ENCODE measurements around the gene MCF2L.

MCF2L gene

DNA sequence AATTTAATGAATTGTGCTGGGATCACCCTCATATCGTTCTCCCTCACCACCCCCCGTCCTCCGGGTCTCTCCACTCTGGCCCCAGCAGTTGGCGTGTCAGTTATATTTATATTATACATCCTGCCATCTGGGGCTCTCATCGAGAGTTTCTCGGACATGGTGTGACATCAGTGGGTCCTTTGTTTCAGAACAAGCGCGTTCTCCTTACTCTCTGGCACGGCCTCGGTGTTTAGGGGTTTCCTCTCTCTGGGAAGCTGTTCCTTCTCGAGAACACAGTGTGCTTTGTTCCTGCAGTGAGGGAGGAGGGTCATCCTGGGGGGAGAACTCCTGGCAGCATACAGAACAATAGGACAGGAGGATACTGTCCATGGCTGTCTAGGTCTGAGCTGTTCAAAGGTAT lies 9.8 kb upstream of the MCF2L start:
- Histone ChIP-seq H3K4me3 (replicated peaks; ENCODE audit: insufficient read depth, low read length) (no peak overlapping the region), H3K27me3 (ENCODE audit: insufficient read depth, poor library complexity, severe bottlenecking) (peaks cover 4% of the 10 kb centered on the region)
- TF ChIP-seq, protein P1, sequence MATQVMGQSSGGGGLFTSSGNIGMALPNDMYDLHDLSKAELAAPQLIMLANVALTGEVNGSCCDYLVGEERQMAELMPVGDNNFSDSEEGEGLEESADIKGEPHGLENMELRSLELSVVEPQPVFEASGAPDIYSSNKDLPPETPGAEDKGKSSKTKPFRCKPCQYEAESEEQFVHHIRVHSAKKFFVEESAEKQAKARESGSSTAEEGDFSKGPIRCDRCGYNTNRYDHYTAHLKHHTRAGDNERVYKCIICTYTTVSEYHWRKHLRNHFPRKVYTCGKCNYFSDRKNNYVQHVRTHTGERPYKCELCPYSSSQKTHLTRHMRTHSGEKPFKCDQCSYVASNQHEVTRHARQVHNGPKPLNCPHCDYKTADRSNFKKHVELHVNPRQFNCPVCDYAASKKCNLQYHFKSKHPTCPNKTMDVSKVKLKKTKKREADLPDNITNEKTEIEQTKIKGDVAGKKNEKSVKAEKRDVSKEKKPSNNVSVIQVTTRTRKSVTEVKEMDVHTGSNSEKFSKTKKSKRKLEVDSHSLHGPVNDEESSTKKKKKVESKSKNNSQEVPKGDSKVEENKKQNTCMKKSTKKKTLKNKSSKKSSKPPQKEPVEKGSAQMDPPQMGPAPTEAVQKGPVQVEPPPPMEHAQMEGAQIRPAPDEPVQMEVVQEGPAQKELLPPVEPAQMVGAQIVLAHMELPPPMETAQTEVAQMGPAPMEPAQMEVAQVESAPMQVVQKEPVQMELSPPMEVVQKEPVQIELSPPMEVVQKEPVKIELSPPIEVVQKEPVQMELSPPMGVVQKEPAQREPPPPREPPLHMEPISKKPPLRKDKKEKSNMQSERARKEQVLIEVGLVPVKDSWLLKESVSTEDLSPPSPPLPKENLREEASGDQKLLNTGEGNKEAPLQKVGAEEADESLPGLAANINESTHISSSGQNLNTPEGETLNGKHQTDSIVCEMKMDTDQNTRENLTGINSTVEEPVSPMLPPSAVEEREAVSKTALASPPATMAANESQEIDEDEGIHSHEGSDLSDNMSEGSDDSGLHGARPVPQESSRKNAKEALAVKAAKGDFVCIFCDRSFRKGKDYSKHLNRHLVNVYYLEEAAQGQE (IDR thresholded peaks at IDR 0.05; ENCODE audit: insufficient replicate concordance, low read depth), result no peak
- no peak for TF ChIP-seq POLR2AphosphoS5 (IDR thresholded peaks at IDR 0.05; ENCODE audit: low read depth)
- TF ChIP-seq SPI1 (IDR thresholded peaks at IDR 0.05; ENCODE audit: borderline replicate concordance, low read depth), result no peak
- TF ChIP-seq, protein P2, sequence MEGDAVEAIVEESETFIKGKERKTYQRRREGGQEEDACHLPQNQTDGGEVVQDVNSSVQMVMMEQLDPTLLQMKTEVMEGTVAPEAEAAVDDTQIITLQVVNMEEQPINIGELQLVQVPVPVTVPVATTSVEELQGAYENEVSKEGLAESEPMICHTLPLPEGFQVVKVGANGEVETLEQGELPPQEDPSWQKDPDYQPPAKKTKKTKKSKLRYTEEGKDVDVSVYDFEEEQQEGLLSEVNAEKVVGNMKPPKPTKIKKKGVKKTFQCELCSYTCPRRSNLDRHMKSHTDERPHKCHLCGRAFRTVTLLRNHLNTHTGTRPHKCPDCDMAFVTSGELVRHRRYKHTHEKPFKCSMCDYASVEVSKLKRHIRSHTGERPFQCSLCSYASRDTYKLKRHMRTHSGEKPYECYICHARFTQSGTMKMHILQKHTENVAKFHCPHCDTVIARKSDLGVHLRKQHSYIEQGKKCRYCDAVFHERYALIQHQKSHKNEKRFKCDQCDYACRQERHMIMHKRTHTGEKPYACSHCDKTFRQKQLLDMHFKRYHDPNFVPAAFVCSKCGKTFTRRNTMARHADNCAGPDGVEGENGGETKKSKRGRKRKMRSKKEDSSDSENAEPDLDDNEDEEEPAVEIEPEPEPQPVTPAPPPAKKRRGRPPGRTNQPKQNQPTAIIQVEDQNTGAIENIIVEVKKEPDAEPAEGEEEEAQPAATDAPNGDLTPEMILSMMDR (IDR thresholded peaks at IDR 0.05; ENCODE audit: insufficient read depth, low read length), result no peak
- no peak for TF ChIP-seq GABPA (IDR thresholded peaks at IDR 0.05; ENCODE audit: low read depth)

DNA sequence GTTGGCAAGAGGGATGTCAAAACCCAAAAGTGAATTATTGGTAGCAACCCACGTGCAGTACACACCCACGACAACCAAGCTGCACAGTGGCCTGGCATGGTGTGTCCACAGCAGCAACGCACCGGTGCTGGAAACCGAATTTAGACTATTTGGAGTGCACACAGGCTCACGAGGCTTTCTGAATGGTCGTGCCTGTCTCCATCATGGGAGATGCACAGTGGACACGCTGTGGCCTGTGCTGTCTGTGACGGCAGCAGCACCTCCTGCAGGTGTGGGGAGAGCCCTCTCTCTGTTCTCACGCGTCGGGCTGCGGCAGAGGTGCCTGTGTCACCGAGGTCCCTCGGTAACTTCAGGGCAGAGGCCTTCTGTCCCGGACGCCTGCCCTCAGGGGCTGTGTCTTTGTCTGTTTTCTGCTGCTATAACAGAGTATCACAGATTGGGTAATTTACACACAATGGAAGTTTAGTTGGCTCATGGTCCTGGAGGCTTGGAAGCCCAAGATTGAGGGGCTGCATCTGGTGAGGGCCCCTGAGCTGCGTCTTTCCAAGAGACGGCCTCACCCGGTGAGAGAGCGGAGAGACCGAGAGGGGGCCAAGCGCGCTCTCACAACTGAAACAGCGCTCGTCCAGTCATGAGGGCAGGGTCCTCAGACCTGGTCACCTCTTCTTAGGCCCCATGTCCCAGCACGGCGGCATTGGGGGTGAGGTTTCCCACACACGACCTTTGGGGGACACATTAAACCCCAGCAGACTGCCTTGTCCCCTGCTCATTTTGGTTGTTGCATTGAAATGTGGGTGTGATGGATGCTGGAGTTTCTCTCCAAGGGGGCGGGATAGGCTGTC lies 9.1 kb upstream of the MCF2L start:
- H3K27ac ChIP-seq (replicated peaks), result no peak overlapping the region
- H3K27me3 ChIP-seq (ENCODE audit: insufficient read depth, poor library complexity, severe bottlenecking), result peaks cover 7% of the 10 kb centered on the region
- no peak for DNase-seq (ENCODE audit: low read depth in 1 of 2, low spot score in 1 of 2)
- TF ChIP-seq POLR2AphosphoS5 (IDR thresholded peaks at IDR 0.05; ENCODE audit: low read depth), result no peak
- no peak for TF ChIP-seq GABPA (IDR thresholded peaks at IDR 0.05; ENCODE audit: low read depth)
- TF ChIP-seq, protein P1 (IDR thresholded peaks at IDR 0.05; ENCODE audit: insufficient replicate concordance, low read depth), result no peak
- TF ChIP-seq, protein P2 (IDR thresholded peaks at IDR 0.05; ENCODE audit: insufficient read depth, low read length), result no peak
- TF ChIP-seq SPI1 (IDR thresholded peaks at IDR 0.05; ENCODE audit: borderline replicate concordance, low read depth), result no peak
- no peak overlapping the region for H3K4me3 ChIP-seq (replicated peaks; ENCODE audit: insufficient read depth, low read length)

More for the DNA sequence above, 9.8 kb upstream of the MCF2L start:
- H3K27ac ChIP-seq (replicated peaks), result no peak overlapping the region
- DNase-seq (ENCODE audit: low read depth in 1 of 2, low spot score in 1 of 2), result no peak

DNA sequence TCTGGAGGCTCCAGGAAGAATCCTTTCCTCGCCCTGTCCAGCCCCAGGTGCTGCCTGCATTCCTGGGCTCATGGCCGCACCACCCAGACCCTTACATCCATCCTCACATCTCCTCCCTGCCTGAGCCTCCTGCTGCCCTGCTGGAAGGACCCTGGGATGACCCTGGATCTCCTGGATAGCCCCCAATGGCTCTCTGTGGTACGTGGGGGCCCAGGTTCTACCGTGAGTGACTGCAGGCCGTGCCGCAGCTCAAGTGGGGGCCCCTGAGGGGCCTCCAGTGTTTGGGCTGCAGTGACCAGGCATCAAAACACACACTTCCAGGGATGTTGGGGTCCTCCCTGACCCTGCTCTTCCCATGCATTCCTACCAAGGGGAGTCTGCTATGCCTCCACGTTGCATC lies 8.3 kb upstream of the MCF2L start:
- no peak for TF ChIP-seq GABPA (IDR thresholded peaks at IDR 0.05; ENCODE audit: low read depth)

DNA sequence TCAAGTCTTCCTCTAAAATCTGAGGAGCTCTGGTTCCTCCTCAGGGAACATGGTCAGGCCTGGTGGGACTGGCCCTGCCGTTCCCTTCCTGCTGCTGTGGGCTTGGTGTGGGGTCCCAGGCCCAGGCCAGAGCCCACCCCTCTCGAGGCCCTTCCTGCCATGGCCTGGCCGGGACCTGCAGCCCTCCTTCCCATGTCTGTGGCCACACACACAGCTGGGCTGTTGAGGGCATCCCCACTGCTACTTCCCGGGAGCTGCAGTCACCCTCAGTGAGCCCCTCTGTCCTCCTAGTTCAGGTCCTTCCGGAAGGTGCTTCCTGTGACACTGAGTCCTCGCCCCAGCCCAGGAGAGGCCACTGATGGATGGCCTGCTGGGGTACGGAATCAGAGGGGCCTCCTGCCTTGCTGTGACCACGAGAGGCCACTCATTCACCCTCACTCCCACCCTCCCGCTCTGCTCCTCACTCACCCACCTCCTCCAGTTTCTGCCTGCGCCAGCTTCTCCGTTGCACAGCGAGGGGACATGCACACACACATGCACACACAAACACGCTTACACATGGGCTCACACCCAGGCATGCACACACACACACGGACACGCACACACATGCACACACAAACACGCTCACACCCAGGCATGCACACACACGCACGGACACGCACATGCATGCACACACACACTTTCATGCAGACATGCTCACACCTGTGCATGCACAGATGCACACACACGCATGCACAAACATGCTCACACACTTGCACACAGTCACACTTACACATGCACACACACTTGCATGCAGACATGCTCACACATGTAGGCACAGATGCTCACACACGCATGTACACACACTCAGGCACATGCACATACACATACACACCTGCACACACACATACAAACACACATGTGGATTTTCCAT lies 7.3 kb upstream of the MCF2L start:
- H3K4me3 ChIP-seq (replicated peaks; ENCODE audit: insufficient read depth, low read length), result no peak overlapping the region
- H3K27ac ChIP-seq (replicated peaks), result no peak overlapping the region
- DNase-seq (ENCODE audit: low read depth in 1 of 2, low spot score in 1 of 2), result no peak
- peaks cover 15% of the 10 kb centered on the region for H3K27me3 ChIP-seq (ENCODE audit: insufficient read depth, poor library complexity, severe bottlenecking)
- TF ChIP-seq GABPA (IDR thresholded peaks at IDR 0.05; ENCODE audit: low read depth) (no peak), POLR2AphosphoS5 (IDR thresholded peaks at IDR 0.05; ENCODE audit: low read depth) (no peak), SPI1 (IDR thresholded peaks at IDR 0.05; ENCODE audit: borderline replicate concordance, low read depth) (no peak)

More for the DNA sequence above, 8.3 kb upstream of the MCF2L start:
- Histone ChIP-seq H3K4me3 (replicated peaks; ENCODE audit: insufficient read depth, low read length) (no peak overlapping the region), H3K27me3 (ENCODE audit: insufficient read depth, poor library complexity, severe bottlenecking) (peaks cover 11% of the 10 kb centered on the region), H3K27ac (replicated peaks) (no peak overlapping the region)
- no peak for DNase-seq (ENCODE audit: low read depth in 1 of 2, low spot score in 1 of 2)

Measured in HL-60 (cell line).